Hypothalamus (tissue), 51 donors: Measurements from ENCODE around the gene RNPC3.
"Not testable (repeated sequence)": the region's sequence is repeated elsewhere in the genome, so short reads cannot be mapped to it uniquely, and the experiment has no call there.

Experiments
- DNase-seq, 51 donors: peaks; one replicate each; lab custom pipeline; 2025; lab: John Stamatoyannopoulos, UW

The RNPC3 gene

DNA sequence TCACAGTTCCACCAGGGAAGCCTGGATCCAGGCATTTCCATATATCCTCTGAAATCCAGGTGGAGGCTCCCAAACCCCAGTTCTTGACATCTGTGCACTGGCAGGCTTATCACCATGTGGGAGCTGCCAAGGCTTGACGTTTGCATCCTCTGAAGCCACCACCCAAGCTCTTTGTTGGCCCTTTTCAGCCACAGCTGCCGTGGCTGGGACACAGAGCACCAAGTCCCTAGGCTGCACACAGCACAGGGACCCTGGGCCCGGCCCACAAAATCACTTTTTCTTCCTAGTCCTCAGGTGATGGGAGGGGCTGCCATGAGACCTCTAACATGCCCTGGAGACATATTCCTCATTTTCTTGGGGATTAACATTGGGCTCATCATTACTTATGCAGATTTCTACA, 22.3 kb downstream of the RNPC3 start:
- no peak for DNase-seq

DNA sequence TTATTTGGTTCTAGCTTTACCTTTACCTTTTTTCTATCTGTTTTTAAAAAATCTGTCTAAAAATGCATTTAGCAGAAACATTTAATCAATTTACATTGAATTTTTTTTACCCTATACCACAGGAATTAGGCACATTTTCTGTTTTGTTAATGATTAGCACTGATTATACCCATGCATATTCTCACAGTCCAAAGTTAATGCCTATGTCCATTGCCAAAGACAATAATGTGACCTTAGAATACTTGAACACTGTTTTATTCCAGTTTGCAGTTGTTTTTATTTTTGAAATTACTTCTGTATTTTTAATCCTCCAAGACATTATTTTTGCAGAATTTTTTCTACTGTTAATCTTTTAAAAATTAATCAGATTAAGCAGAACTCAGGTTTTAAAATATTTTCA, 34.9 kb downstream of the RNPC3 start:
- DNase-seq: no peak

DNA sequence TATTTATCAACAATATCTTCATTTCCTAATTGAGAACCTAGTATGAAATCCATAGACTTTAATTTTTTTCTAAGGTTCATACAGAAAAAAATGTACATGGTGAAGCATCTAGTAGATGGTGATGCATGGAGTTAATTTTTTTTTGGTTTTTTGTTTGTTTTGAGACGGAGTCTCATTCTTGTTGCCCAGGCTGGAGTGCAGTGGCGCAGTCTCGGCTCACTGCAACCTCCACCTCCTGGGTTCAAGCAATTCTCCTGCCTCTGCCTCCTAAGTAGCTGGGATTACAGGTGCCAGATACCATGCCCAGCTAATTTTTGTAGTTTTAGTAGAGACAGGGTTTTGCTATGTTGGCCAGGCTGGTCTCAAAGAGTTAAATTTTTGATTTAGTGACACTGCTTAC, 35.6 kb downstream of the RNPC3 start:
- DNase-seq: not testable (repeated sequence)

DNA sequence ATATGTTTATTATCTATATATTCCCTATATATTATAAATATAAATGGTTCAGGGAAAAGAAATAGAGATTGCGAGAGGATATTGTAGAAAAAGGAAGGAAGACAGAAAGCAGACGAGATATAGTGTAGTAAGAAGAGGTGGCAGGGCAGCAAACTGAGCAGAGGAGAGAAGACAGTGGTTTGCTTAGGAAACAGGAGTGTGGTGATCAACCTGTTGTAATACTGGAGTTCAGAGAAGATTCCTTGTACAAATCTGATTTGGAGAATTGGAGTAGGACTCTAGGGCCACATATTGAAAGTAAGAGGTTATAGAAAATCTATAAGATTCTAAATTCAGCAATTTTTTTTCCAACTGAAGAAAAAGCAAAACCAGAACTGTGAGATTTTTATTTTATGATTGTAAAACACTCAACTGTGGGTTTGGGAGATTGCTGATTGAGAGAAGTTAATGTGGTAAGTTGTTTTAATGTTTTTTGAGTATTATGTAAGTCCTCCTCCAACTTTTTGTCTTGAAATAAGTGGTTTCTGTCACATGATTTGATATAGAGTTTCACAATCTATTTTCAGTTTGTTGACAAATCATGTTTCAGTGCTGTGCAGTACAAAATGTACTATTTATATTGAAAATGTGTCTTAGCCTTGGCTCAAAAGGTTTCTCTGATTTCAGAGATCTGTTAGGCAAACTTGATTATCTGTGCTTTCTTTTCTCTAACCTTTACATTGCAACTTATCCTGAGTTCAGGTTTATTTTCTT, 36.3 kb downstream of the RNPC3 start:
- DNase-seq: no peak

DNA sequence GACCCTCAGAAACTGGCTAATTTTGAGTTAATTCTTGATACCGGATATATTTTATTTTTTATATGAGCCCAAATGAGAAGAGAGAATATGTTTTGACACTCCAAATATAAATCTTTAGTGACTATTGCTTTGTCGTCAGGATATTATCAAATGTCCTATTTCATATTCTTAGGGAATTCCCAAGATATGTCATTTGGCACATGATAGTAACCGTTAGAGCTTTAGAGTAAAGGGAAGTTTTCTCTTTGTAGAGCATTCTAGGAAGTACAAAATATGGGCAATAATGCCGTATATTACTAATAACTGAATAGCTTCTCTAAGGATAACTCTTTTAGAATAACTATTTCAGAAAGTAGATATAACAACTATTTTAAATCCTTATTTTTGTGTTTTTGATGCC, 37.6 kb downstream of the RNPC3 start:
- DNase-seq: no peak

DNA sequence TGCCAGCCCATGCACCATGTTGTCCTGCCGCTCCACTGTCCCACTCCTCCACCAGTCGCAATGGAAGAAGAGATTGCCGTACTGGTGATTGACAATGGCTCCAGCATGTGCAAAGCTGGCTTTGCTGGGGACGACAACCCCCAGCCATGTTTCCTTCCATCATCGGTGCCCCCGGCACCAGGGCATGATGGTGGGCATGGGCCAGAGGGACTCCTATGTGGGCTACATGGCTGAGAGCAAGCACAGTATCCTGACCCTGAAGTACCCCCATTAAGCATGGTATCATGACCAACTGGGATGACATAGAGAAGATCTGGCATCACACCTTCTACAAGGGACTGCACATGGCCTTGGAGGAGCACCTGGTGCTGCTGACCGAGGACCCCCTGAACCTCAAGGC, 44.0 kb downstream of the RNPC3 start:
- no peak for DNase-seq

DNA sequence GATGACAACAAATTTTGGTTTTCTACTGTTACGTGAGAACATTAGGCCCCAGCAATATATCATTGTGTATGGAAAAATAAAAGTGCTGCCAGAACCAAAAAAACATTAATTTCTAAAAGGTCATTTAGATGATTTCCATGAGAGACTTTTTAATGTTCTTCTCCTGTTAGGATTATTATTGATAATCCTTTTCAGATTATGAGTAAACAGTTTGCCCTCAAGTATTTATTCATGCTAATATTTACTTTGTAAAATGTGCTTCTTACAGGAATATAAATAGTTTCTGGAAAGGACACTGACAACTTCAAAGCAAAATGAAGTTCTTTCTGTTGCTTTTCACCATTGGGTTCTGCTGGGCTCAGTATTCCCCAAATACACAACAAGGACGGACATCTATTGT, 45.8 kb downstream of the RNPC3 start, which contains the start of gene AMY2B:
Gene AMY2B (plus strand): TSS at position 301 of the 400 bp plus-strand sequence. CDS start 14 bp downstream, at position 315.
- DNase-seq: not testable (repeated sequence)

DNA sequence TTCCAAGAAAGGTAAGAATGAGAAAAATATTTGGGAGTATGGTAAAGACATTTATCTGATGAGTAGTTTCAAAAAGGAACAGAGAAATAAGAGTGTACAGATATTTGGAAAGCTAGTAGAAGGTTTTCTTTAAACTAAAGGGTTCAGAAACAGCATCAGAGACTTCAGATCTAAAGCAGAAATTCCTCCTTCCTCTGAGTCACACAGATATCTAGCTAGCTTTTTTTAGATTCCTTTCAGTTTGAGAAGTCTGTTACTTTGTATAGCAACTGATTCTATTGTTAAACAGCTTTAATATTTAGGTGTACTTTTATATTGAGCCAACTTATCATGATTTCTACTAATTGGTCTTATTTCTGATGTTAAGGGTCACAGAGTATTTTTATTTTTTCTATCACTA, 50.6 kb downstream of the RNPC3 start:
- no peak for DNase-seq

DNA sequence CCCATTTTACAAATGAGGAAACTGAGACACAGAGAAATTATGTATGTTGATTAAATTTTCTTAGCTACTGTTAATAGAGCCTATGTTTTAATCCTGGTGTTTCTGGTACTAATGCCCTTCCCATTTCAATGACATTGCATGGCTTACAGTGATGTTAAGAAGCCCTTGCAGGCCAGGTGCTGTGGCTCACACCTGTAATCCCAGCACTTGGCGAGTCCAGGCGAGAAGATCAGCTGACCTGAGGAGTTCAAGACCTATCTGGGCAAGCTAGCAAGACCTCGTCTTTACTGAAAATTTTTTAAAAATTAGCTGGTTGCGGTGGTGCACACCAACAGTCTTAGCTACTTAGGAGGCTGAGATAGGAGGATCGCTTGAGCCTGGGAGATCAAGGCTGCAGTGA, 51.3 kb downstream of the RNPC3 start:
- DNase-seq: not testable (repeated sequence)

DNA sequence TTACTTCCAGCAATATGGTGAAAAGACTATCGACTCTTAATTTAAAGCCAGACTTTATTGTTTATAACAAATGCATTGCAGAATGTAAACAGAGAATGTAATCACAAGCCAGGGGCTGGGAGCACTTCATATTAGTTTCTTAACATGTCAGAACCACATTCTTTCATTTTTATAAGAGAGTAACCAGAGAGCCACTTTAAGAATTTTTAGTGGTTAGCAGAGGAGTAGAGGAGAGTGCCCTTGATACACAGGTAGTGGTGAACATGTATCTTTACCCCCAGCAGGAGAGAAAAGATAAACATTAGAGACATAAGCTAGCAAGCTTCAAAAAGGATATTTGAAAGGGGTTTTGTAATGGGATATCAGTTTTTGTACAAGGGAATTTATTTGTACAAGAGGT, 57.0 kb downstream of the RNPC3 start:
- no peak for DNase-seq

DNA sequence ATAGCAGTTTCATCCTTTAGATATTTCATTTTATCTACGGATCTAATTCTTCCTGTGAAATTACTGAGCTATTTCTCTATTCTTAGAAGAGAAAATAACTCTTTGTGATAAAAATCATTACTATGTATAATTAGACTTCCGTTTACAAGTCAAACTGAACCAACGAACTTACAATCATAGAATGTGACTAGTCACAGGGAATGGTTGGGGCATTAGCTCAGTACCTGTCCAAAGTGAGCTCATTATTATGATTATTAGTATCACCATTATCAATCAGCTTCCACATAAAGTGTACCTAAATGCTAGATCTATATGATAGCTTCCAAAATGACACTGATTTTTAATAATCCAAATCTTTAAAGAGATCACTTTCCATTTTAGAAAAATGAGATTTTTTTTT, 58.4 kb downstream of the RNPC3 start:
- no peak for DNase-seq

DNA sequence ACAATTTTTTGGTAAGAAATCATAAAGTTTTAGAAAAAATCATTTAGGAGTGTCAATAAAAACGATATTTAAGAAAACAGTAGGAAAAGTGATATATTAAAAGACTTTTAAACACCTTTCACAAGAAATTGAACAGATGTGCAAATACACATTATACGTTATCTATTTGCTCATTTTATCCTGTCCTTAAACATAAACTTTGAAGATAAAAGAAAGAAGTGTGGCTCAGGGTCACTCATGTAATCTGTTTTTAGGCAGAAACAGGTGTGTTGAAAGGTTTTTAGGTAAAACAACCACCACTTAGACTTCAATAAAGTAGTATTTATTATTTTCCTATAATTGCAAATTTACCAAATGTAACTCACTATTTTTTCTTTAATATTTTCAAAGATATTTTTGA, 59.0 kb downstream of the RNPC3 start:
- DNase-seq: no peak

DNA sequence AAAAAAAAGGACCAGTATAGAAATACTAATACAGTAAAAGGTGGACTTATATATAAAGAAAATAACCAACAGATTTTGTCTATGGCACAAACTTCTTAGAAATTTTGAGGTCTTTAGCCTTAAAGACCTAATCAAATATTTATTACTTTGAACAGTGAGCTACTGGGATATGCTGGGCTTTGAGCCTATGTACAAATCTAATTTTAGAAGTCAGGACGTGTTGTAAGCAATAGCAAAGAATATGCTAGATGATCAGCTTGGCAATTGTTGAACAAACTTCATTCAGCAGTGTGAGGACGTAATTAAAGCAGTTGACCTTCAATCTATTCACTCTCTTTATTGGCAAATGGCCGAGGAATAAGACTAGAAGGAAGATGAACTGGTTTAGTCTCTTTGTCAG, 77.2 kb downstream of the RNPC3 start:
- not testable (repeated sequence) for DNase-seq
